Nephron progenitor cell (in vitro differentiated cells): ENCODE measurements around the gene RAD51B.

ENCODE experiments used
- DNase-seq: peaks from one replicate; pipeline ENCODE4 v3.0.0; 2021
- H3K27ac Mint-ChIP-seq: 2 replicates; pipeline ENCODE4 v1.8.0; 2021; ENCODE audit warnings: mild to moderate bottlenecking, moderate library complexity, mixed read lengths
- H3K27me3 Mint-ChIP-seq: 2 replicates; pipeline ENCODE4 v1.8.0; 2021; ENCODE audit warnings: mild to moderate bottlenecking, low read depth, mixed read lengths; ENCODE audit not compliant: poor library complexity
- H3K36me3 Mint-ChIP-seq: 2 replicates; pipeline ENCODE4 v1.8.0; 2021; ENCODE audit warnings: low read depth, mixed read lengths
- H3K4me1 Mint-ChIP-seq: 2 replicates; pipeline ENCODE4 v1.8.0; 2021; ENCODE audit warnings: mixed read lengths
- H3K4me3 Mint-ChIP-seq: 2 replicates; pipeline ENCODE4 v1.8.0; 2021; ENCODE audit warnings: mild to moderate bottlenecking, moderate library complexity, mixed read lengths
- H3K9me3 Mint-ChIP-seq: 2 replicates; pipeline ENCODE4 v1.8.0; 2021; ENCODE audit warnings: mild to moderate bottlenecking, moderate library complexity, mixed read lengths
- TF ChIP-seq, protein P1 (sequence below): fragments of 200-600 bp; sonication (generic); IDR thresholded peaks from 2 replicates; pipeline ENCODE4 v1.5.0; 2021; ENCODE audit warnings: antibody characterized with exemption

Gene RAD51B

DNA sequence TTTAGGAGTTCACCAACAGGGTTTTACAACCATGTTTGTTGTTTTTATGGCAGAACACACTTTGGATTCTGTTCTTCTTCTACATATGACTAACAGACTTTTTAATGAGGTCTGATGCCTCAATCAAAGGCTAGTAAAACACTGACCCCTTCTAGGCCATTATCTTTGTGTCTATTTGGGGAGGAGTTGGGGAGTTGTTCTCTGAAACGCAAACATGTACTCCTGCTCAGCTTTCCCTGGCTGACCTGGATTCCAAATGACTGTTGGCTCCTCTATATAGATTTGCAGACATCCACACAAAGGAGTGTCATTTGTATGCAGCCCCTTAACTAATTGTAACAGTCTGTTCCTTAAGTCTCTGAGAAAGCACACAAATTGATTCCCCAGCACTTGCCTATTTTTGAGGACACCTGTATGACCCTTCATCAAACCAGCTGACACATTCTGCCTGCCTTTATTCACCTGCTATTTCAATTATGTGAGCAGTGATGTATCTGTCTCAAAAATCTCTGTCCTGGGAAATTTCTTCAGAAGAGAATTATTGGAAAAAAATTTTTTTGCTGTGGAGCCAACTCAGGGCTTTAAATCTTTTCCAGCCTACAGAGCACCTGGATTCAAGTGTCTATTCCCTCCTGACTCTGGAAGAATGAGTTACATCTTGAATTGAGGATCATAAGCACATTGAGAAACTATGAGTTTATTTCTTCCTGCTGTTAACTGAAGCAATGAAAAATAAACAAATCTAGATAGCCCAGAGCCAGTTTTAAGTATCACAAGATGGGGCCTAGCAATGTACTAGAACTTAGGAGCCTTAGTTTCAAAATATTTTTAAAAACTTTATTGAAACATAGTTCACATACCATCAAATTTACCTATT is 417.2 kb downstream of the RAD51B start:
- H3K27me3 Mint-ChIP-seq: no peaks in the 10 kb centered on the region
- TF ChIP-seq, protein P1, sequence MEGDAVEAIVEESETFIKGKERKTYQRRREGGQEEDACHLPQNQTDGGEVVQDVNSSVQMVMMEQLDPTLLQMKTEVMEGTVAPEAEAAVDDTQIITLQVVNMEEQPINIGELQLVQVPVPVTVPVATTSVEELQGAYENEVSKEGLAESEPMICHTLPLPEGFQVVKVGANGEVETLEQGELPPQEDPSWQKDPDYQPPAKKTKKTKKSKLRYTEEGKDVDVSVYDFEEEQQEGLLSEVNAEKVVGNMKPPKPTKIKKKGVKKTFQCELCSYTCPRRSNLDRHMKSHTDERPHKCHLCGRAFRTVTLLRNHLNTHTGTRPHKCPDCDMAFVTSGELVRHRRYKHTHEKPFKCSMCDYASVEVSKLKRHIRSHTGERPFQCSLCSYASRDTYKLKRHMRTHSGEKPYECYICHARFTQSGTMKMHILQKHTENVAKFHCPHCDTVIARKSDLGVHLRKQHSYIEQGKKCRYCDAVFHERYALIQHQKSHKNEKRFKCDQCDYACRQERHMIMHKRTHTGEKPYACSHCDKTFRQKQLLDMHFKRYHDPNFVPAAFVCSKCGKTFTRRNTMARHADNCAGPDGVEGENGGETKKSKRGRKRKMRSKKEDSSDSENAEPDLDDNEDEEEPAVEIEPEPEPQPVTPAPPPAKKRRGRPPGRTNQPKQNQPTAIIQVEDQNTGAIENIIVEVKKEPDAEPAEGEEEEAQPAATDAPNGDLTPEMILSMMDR: no peak
- peaks cover 9% of the 10 kb centered on the region for H3K36me3 Mint-ChIP-seq
- no peak overlapping the region for H3K4me3 Mint-ChIP-seq
- DNase-seq: no peak
- peak overlapping the region; percentile 63 for H3K27ac Mint-ChIP-seq
- peaks cover 36% of the 10 kb centered on the region for H3K4me1 Mint-ChIP-seq
- peaks cover 9% of the 10 kb centered on the region for H3K9me3 Mint-ChIP-seq

DNA sequence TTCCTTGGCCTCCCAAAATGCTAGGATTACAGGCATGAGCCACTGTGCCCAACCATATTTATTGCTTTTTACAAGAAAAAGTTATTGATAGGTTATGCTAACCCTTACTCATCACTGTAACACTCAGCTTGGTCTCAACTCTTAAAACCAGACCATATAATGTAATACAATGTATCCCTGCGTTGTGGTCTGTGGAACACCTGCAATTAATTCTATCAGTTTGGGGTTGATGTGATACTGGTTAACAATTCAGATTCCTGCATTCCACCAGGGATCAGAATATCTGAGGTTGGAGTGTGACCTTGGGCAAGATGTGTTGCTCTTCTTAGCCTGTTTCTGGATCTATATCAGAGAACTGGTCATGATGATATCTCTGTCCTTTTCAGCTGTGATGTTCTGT is 419.0 kb downstream of the RAD51B start:
- Mint-ChIP-seq H3K27ac (no peak overlapping the region), H3K4me3 (no peak overlapping the region), H3K36me3 (peaks cover 9% of the 10 kb centered on the region), H3K9me3 (peaks cover 9% of the 10 kb centered on the region), H3K27me3 (no peaks in the 10 kb centered on the region), H3K4me1 (peaks cover 48% of the 10 kb centered on the region)
- DNase-seq: no peak
- TF ChIP-seq, protein P1: no peak

DNA sequence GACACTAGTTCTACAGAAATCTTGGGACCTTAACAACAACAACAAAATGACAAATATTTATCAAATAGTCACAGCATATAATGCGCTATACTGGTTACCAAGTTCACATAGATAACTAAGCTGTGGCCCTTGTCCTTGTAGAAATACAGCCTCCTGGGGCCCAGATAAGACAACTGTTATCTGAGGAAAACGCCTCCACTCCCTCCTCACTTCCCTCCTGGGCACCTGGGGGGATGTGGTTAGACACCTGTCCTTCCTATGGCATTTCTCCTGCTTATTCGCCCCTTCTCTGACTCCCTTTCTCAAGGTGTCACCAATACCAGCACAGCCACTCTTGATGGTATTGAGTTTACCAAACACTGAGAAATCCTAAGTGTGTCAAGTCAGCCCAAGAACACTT is 419.4 kb downstream of the RAD51B start:
- Mint-ChIP-seq H3K4me1 (peaks cover 52% of the 10 kb centered on the region), H3K9me3 (peaks cover 9% of the 10 kb centered on the region), H3K27ac (no peak overlapping the region), H3K4me3 (no peak overlapping the region), H3K36me3 (peaks cover 9% of the 10 kb centered on the region), H3K27me3 (no peaks in the 10 kb centered on the region)
- DNase-seq: no peak
- TF ChIP-seq, protein P1: no peak

DNA sequence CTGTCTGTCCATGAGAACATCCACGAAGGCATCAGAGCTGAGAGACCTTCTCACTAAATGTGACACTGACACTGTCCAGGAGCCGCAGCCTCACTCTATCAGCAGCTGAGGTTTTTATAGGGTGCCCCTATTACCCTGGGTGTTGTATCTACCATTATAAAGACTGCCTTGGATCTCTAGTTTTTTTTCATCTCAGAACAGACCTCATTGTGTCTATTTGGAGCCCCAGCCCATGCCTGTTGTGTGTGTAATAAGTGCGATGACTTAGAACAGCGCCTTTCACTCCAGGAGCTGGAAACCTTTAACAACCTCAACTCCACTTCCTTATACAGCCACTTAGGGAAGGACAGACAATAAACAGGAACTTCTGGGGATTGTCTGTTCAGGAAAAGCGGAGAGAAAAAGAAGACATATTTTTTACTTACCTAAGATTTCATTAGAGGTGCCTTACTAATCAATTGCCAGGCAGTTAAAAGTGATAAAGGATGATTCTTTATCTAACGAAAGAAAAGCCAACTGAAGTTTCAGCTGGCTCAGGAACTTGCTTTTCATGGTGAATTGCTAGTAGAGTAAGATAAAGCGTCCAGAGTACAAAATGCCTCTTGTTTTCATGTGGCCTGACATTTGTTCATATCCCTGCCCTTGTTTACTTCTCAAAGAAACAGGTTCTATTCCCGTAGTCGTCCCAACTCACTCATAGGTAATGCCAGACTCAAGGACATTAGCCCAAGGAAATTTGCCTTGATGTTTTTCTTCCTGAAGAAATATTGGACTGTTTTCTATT is 420.6 kb downstream of the RAD51B start:
- no peak for DNase-seq
- no peaks in the 10 kb centered on the region for H3K27me3 Mint-ChIP-seq
- H3K9me3 Mint-ChIP-seq: peaks cover 9% of the 10 kb centered on the region
- peaks cover 64% of the 10 kb centered on the region for H3K4me1 Mint-ChIP-seq
- no peak overlapping the region for H3K4me3 Mint-ChIP-seq
- TF ChIP-seq, protein P1: no peak
- H3K27ac Mint-ChIP-seq: peak overlapping the region; percentile 91
- H3K36me3 Mint-ChIP-seq: peaks cover 9% of the 10 kb centered on the region

DNA sequence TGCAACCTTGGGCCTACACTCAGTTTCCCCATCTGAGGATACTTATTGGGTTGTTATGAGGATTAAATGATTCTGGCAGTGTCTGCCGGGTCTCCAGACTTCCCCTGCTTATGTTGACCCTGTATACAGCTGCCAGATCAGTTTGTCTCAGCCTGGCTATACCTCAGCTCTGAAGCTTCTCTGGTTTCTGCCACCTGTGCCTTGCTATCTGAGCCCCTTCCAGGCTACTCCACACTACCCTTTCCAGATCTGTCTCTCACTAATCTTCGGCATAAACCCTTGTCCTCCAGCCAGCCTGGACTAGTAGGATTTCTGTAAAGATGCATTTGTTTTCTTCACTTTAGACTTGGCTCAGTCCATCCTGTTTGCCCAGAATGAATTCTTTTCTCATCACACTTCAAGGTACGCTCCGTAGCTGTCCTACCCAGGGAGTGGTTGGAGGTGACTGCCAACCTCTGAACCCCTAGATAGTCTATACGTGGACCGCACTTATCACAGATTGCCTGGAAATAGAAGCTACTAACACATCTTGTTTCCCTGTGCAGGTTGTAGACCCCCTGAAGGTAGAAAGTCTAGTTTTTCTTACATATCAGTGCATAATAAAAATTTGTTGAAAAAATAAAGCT is 422.4 kb downstream of the RAD51B start:
- no peak for DNase-seq
- TF ChIP-seq, protein P1: no peak
- Mint-ChIP-seq H3K4me3 (no peak overlapping the region), H3K36me3 (peaks cover 5% of the 10 kb centered on the region), H3K9me3 (peaks cover 6% of the 10 kb centered on the region), H3K4me1 (peaks cover 75% of the 10 kb centered on the region), H3K27ac (peak overlapping the region; percentile 79), H3K27me3 (no peaks in the 10 kb centered on the region)
